GM12878 (cell line): Measurements from ENCODE around the gene TEX44. TPM values are rescaled to one million over a fixed set of nuclear protein-coding genes. Genes with fewer than 3 reads are reported as not detected.

Source experiments
- ATAC-seq: fragments of 200-7000 bp; cut with Tn5 transposase; 3 replicates; pipeline ENCODE4 v1.9.1; 2020; ENCODE audit warnings: mild to moderate bottlenecking, moderate library complexity
- BruUV-seq: library from RNA; stranded (reverse); fragments of 400-500 nt; replicated peaks from 2 replicates; lab custom pipeline; 2021; lab: Mats Ljungman, UMichigan
- CTCF ChIA-PET: fragments of 300-600 bp; sonication (Branson Sonifier 250); formaldehyde crosslinking; extraction: SDS; loops from one replicate; lab custom pipeline; 2021; ENCODE audit warnings: inconsistent platforms; lab: Yijun Ruan, JAX
- POLR2A ChIA-PET: fragments of 350-600 bp; formaldehyde crosslinking; extraction: SDS; loops from one replicate; lab custom pipeline; 2021; ENCODE audit warnings: inconsistent platforms; lab: Charles Lee
- RAD21 ChIA-PET: fragments of 300-600 bp; sonication (Branson Sonifier 250); formaldehyde crosslinking; loops from one replicate; lab custom pipeline; 2023; ENCODE audit warnings: antibody characterized with exemption; ENCODE audit not compliant: unreplicated experiment; lab: Charles Lee
- SMC1A ChIA-PET: fragments of 300-600 bp; sonication (Branson Sonifier 250); formaldehyde crosslinking; loops from one replicate; lab custom pipeline; 2023; ENCODE audit not compliant: unreplicated experiment, uncharacterized antibody; lab: Charles Lee
- DNase-seq: peaks from one replicate; pipeline ENCODE4 v3.0.0-alpha.2; 2011; ENCODE audit warnings: low read depth, low spot score
- FAIRE-seq: peaks from 3 replicates; lab custom pipeline; 2011; peaks lifted over from hg19 to GRCh38; lab: Jason Lieb, UNC
- H2AFZ ChIP-seq: 2 replicates; pipeline ENCODE4 v1.6.0; 2011; ENCODE audit warnings: low read depth, low read length, control low read depth; ENCODE audit not compliant: control insufficient read depth
- H3K27ac ChIP-seq: 2 replicates; pipeline ENCODE4 v1.5.1; 2011; ENCODE audit warnings: control low read depth; ENCODE audit not compliant: control insufficient read depth, insufficient read depth
- H3K27me3 ChIP-seq, 2 experiments: replicated peaks in 1 of 2; 2 replicates each; pipeline versions ENCODE4 v1.6.0 to v1.6.1; 2011; ENCODE audit warnings: low read length in 1 of 2; ENCODE audit not compliant: control insufficient read depth in 2 of 2, insufficient read depth in 2 of 2
- H3K36me3 ChIP-seq, 2 experiments: 2 replicates each; pipeline ENCODE4 v1.5.1; 2011; ENCODE audit warnings: low read length in 1 of 2; ENCODE audit not compliant: control insufficient read depth in 2 of 2, insufficient read depth in 2 of 2
- H3K4me1 ChIP-seq: 2 replicates; pipeline ENCODE4 v1.6.1; 2011; ENCODE audit warnings: mild to moderate bottlenecking, low read length, moderate library complexity, mixed read lengths; ENCODE audit not compliant: control insufficient read depth, insufficient read depth
- H3K4me2 ChIP-seq: 2 replicates; pipeline ENCODE4 v1.6.0; 2011; ENCODE audit warnings: control low read depth; ENCODE audit not compliant: control insufficient read depth, insufficient read depth
- H3K4me3 ChIP-seq: fragments of 200-600 bp; sonication (generic); 2 replicates; pipeline ENCODE4 v1.5.1; 2016
- H3K79me2 ChIP-seq: 2 replicates; pipeline ENCODE4 v1.6.0; 2011; ENCODE audit warnings: low read length; ENCODE audit not compliant: control insufficient read depth, insufficient read depth
- H3K9ac ChIP-seq: 2 replicates; pipeline ENCODE4 v1.8.0; 2011; ENCODE audit warnings: low read length, control low read depth, mixed read lengths; ENCODE audit not compliant: control insufficient read depth, insufficient read depth
- H3K9me3 ChIP-seq: replicated peaks from 3 replicates; pipeline ENCODE4 v1.5.1; 2011; ENCODE audit warnings: mild to moderate bottlenecking, low read length; ENCODE audit not compliant: control insufficient read depth, insufficient read depth
- H4K20me1 ChIP-seq: 2 replicates; pipeline ENCODE4 v1.6.0; 2011; ENCODE audit not compliant: control insufficient read depth, insufficient read depth
- BMI1 ChIP-seq: fragments of 450-650 bp; IDR thresholded peaks from 2 replicates; pipeline ENCODE4 v1.6.1; 2016; ENCODE audit warnings: mild to moderate bottlenecking, moderate library complexity, borderline replicate concordance
- CEBPZ ChIP-seq: fragments of 150-350 bp; IDR thresholded peaks from 2 replicates; pipeline ENCODE4 v1.6.1; 2016; ENCODE audit warnings: low read depth, low read length
- HDAC2 ChIP-seq: fragments of 200-600 bp; sonication (generic); IDR thresholded peaks from 2 replicates; pipeline ENCODE4 v1.6.1; 2017
- KLF5 ChIP-seq: fragments of 450-650 bp; IDR thresholded peaks from 2 replicates; pipeline ENCODE4 v1.6.1; 2014; ENCODE audit warnings: mild to moderate bottlenecking; ENCODE audit not compliant: partially characterized antibody
- MAX ChIP-seq: IDR thresholded peaks from 2 replicates; pipeline ENCODE4 v1.6.1; 2012; ENCODE audit warnings: low read depth, low read length, improper control_type of control experiment
- MTA3 ChIP-seq: IDR thresholded peaks from 2 replicates; pipeline ENCODE4 v1.6.1; 2012; ENCODE audit warnings: low read length, inconsistent platforms, borderline replicate concordance
- POLR2A ChIP-seq: IDR thresholded peaks from 2 replicates; pipeline ENCODE4 v1.6.1; 2011; ENCODE audit warnings: low read depth, mild to moderate bottlenecking, low read length
- POLR2AphosphoS5 ChIP-seq: IDR thresholded peaks from 2 replicates; pipeline ENCODE4 v1.6.1; 2011; ENCODE audit warnings: mild to moderate bottlenecking, low read length, inconsistent platforms
- SMARCA5 ChIP-seq: fragments of 450-650 bp; IDR thresholded peaks from 2 replicates; pipeline ENCODE4 v1.6.1; 2017; ENCODE audit warnings: mild to moderate bottlenecking
- TCF12 ChIP-seq: IDR thresholded peaks from 2 replicates; pipeline ENCODE4 v1.6.1; 2011; ENCODE audit warnings: low read depth, mild to moderate bottlenecking, low read length
- ZBTB33 ChIP-seq: fragments of 450-650 bp; IDR thresholded peaks from 2 replicates; pipeline ENCODE4 v1.6.1; 2017; ENCODE audit warnings: mild to moderate bottlenecking
- ZNF207 ChIP-seq: fragments of 450-650 bp; IDR thresholded peaks from 2 replicates; pipeline ENCODE4 v1.6.1; 2014; ENCODE audit warnings: antibody characterized with exemption, mild to moderate bottlenecking, borderline replicate concordance
- ZNF24 ChIP-seq: fragments of 450-650 bp; IDR thresholded peaks from 2 replicates; pipeline ENCODE4 v1.6.1; 2017; ENCODE audit warnings: antibody characterized with exemption, mild to moderate bottlenecking
- ZNF384 ChIP-seq: IDR thresholded peaks from 2 replicates; pipeline ENCODE4 v1.6.1; 2012; ENCODE audit warnings: low read depth, mild to moderate bottlenecking, low read length, improper control_type of control experiment, borderline replicate concordance
- WGBS: methylation state at CpG from one replicate; pipeline ENCODE4 v1.1.6; 2016; ENCODE audit warnings: low lambda C conversion rate; ENCODE audit not compliant: insufficient replicate concordance, insufficient coverage; ENCODE audit errors: missing lambda C conversion rate; 5-methylcytosine and 5-hydroxymethylcytosine counted together
- in situ Hi-C: fragments of 300-500 bp; cut with MboI; formaldehyde crosslinking; loops from 9 replicates; pipeline ENCODE4 v1.14.3; 2018; ENCODE audit warnings: mixed read lengths
- intact Hi-C: fragments of 100-400 bp; cut with micrococcal nuclease; formaldehyde crosslinking; loops from one replicate; pipeline ENCODE4 v1.14.2; 2022; ENCODE audit not compliant: unreplicated experiment
- polyA plus RNA-seq, 11 experiments: library from polyadenylated mRNA; depleted of rRNA in 4 of 11; unstranded in 6 of 11; stranded (reverse) in 5 of 11; fragments of >200 nt; fragmentation: Nextera tagmentation in 4 of 11; fragmentation: Illumina TruSeq in 1 of 11; extraction: Ambion mirVana in 4 of 11; extraction: Trizol in 1 of 11; gene quantifications; 1 replicate in 1 of 11; 2 replicates in 10 of 11; pipeline versions ENCODE4 v1.2.1 to v1.2.3, GENCODE V29; 2011 to 2016; ENCODE audit warnings: inconsistent platforms in 2 of 11, missing spikeins in 2 of 11, low read depth in 1 of 11
- total RNA-seq, 4 experiments: library from RNA; depleted of rRNA in 3 of 4; stranded (reverse); fragments of >200 nt in 3 of 4; fragmentation: Illumina TruSeq in 1 of 4; extraction: Trizol in 1 of 4; gene quantifications; 2 replicates each; pipeline versions ENCODE4 v1.2.1 to v1.2.3, GENCODE V29; 2013 to 2021
- TF ChIP-seq, protein P1 (sequence below): fragments of 450-650 bp; IDR thresholded peaks from 2 replicates; pipeline ENCODE4 v1.6.1; 2016; ENCODE audit warnings: mild to moderate bottlenecking
- TF ChIP-seq, protein P2 (sequence below): IDR thresholded peaks from 2 replicates; pipeline ENCODE4 v1.6.1; 2011; ENCODE audit warnings: borderline replicate concordance, low read depth, mild to moderate bottlenecking, moderate library complexity, mixed read lengths, low read length; ENCODE audit not compliant: insufficient read depth; ENCODE audit errors: extremely low read length

Gene TEX44
- total and polyA plus RNA-seq, 10 of the 15 experiments (the other 5 are each of a cell fraction or from before 2014, with no cell fraction given): not detected

GRCh38 chr2:231614559-231615057, 21.9 kb downstream of the TEX44 start:
- peak overlapping the region; percentile 67 for H3K4me2 ChIP-seq
- SMC1A ChIA-PET: interaction anchor here (0.8 to 10.8 kb wide), 8 partner anchors 10 to 100 kb away, joined by 3 to 255 read pairs (median 3); no protein-coding TSS in a partner anchor
- intact Hi-C loops (loop anchor here (2.0 kb wide), 1 partner anchor 28 kb away; no protein-coding TSS in a partner anchor), in situ Hi-C loops (loop anchor here (5.0 kb wide), 1 partner anchor 58 kb away; no protein-coding TSS in a partner anchor)
- BruUV-seq: no TSS peak
- POLR2A ChIA-PET: interaction anchor here (0.8 to 8.0 kb wide), 10 partner anchors 8 to 100 kb away, joined by 3 to 247 read pairs (median 6); partner anchors contain the start of gene PTMA
- no peaks in the 10 kb centered on the region for H3K9me3 ChIP-seq
- no peaks in the 10 kb centered on the region for H4K20me1 ChIP-seq
- DNase-seq: no peak
- H3K4me1 ChIP-seq: peaks cover 29% of the 10 kb centered on the region
- H3K27me3 ChIP-seq: no peaks in the 10 kb centered on the region
- ATAC-seq: peak; percentile 24
- FAIRE-seq: no peak
- CTCF ChIA-PET: interaction anchor here (0.9 to 12.7 kb wide), 14 partner anchors 9 to 100 kb away, joined by 3 to 494 read pairs (median 10); partner anchors contain the start of gene PTMA
- H3K36me3 ChIP-seq: no peaks in the 10 kb centered on the region
- WGBS: under 1% methylated on average over 45 of the region's 46 CpGs
- H2AFZ ChIP-seq: peak overlapping the region; percentile 77
- peaks cover 7% of the 10 kb centered on the region for H3K79me2 ChIP-seq
- H3K4me3 ChIP-seq: peak overlapping the region; percentile 78
- H3K9ac ChIP-seq: peak overlapping the region; percentile 87
- H3K27ac ChIP-seq: peak overlapping the region; percentile 99
- RAD21 ChIA-PET: interaction anchor here (0.6 to 8.9 kb wide), 9 partner anchors 10 to 165 kb away, joined by 3 to 353 read pairs (median 10); no protein-coding TSS in a partner anchor
- TF ChIP-seq KLF5 (peak; percentile 50), SMARCA5 (peak; percentile 15; the same call in 1 of the 2 replicates), POLR2A (peak; percentile 75), HDAC2 (no peak), MTA3 (0 out of 2 replicates have a peak, but pooled peaks have one; percentile 22), BMI1 (no peak), TCF12 (peak; percentile 17; the same call in 1 of the 2 replicates), ZNF207 (peak; percentile 43), ZNF384 (no peak), MAX (peak; percentile 85; the same call in 1 of the 2 replicates), POLR2AphosphoS5 (peak; percentile 60), ZBTB33 (no peak), ZNF24 (no peak), CEBPZ (no peak)
- TF ChIP-seq, protein P1, sequence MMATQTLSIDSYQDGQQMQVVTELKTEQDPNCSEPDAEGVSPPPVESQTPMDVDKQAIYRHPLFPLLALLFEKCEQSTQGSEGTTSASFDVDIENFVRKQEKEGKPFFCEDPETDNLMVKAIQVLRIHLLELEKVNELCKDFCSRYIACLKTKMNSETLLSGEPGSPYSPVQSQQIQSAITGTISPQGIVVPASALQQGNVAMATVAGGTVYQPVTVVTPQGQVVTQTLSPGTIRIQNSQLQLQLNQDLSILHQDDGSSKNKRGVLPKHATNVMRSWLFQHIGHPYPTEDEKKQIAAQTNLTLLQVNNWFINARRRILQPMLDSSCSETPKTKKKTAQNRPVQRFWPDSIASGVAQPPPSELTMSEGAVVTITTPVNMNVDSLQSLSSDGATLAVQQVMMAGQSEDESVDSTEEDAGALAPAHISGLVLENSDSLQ: peak; percentile 29; the same call in 1 of the 2 replicates
- TF ChIP-seq, protein P2, sequence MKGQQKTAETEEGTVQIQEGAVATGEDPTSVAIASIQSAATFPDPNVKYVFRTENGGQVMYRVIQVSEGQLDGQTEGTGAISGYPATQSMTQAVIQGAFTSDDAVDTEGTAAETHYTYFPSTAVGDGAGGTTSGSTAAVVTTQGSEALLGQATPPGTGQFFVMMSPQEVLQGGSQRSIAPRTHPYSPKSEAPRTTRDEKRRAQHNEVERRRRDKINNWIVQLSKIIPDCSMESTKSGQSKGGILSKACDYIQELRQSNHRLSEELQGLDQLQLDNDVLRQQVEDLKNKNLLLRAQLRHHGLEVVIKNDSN: peak; percentile 30
